ENCODE measurements around the gene NUDT3. TPM values are rescaled to one million over a fixed set of nuclear protein-coding genes. Genes with fewer than 3 reads are reported as not detected.

Gene NUDT3
- total and polyA plus RNA-seq, 9 of the 15 experiments (the other 6 are each of a cell fraction or from before 2014, with no cell fraction given): 5.4 to 81.2 (median 56.4) TPM

DNA sequence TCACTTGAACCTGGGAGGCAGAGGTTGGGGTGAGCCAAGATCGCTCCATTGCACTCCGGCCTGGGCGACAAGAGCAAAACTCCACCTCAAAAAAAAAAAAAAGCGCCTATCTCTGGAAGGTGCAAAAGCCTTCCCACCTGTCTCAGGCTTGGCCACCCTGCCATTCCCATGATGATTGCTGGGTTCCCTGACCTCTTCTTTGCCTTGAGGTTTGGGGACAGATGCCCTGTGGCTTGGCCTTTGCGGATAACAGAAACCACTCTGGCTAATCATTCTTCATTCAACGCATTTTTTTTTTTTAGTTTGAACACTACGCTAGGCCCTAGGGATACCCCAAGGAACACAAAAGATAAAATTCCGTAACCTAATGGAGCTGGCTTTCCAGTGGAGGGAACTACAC is 162.6 kb downstream of the NUDT3 start (continued):
- TF ChIP-seq, protein P1, sequence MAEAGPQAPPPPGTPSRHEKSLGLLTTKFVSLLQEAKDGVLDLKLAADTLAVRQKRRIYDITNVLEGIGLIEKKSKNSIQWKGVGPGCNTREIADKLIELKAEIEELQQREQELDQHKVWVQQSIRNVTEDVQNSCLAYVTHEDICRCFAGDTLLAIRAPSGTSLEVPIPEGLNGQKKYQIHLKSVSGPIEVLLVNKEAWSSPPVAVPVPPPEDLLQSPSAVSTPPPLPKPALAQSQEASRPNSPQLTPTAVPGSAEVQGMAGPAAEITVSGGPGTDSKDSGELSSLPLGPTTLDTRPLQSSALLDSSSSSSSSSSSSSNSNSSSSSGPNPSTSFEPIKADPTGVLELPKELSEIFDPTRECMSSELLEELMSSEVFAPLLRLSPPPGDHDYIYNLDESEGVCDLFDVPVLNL (CRISPR knock-in tag; IDR thresholded peaks at IDR 0.05; ENCODE audit: low read depth): no peak
- TF ChIP-seq BRD4 (IDR thresholded peaks at IDR 0.05) (no peak), POLR2H (tag; IDR thresholded peaks at IDR 0.05; ENCODE audit: low read depth) (no peak), HDAC1 (IDR thresholded peaks at IDR 0.05) (no peak), HDGF (IDR thresholded peaks at IDR 0.05) (no peak), JUN (IDR thresholded peaks at IDR 0.05; ENCODE audit: borderline replicate concordance, low read depth, low read length) (no peak), JUN (CRISPR knock-in tag; IDR thresholded peaks at IDR 0.05; ENCODE audit: borderline replicate concordance) (no peak), RCOR1 (IDR thresholded peaks at IDR 0.05; ENCODE audit: borderline replicate concordance in 1 of 2, low read depth in 2 of 2, low read length in 2 of 2) (no peak)
- TF ChIP-seq, protein P2, sequence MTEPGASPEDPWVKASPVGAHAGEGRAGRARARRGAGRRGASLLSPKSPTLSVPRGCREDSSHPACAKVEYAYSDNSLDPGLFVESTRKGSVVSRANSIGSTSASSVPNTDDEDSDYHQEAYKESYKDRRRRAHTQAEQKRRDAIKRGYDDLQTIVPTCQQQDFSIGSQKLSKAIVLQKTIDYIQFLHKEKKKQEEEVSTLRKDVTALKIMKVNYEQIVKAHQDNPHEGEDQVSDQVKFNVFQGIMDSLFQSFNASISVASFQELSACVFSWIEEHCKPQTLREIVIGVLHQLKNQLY (CRISPR knock-in tag; conservative IDR thresholded peaks at IDR 0.05): no peak
- TF ChIP-seq, protein P3, sequence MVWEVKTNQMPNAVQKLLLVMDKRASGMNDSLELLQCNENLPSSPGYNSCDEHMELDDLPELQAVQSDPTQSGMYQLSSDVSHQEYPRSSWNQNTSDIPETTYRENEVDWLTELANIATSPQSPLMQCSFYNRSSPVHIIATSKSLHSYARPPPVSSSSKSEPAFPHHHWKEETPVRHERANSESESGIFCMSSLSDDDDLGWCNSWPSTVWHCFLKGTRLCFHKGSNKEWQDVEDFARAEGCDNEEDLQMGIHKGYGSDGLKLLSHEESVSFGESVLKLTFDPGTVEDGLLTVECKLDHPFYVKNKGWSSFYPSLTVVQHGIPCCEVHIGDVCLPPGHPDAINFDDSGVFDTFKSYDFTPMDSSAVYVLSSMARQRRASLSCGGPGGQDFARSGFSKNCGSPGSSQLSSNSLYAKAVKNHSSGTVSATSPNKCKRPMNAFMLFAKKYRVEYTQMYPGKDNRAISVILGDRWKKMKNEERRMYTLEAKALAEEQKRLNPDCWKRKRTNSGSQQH (CRISPR knock-in tag; IDR thresholded peaks at IDR 0.05): no peak

Small RNA genes within 50 kb of the gene (microRNA-seq; reads per million reads assigned to microRNA genes)
- gene MIR6835 (ENCODE audit: borderline microRNAs expressed): not detected

Small RNA genes within 50 kb of the gene (small RNA-seq; reads per million reads assigned to genes)
- gene MIR6835: not detected

Other genes with a start within 250 kb of the NUDT3 start
- gene GRM4, start 246.6 kb downstream of the NUDT3 start, total RNA-seq (2014; rRNA removed): 0.18 TPM in 1 of 2 replicates, not detected in the other
- gene GRM4, start 246.6 kb downstream of the NUDT3 start, total RNA-seq (2014; rRNA removed; fragmentation: Illumina TruSeq; extraction: Trizol): not detected in 2 replicates
- gene GRM4, start 246.6 kb downstream of the NUDT3 start, total RNA-seq (2015; rRNA removed; fragmentation: Illumina TruSeq; extraction: Trizol): not detected in 2 replicates
- not detected in 2 replicates for gene GRM4, start 246.6 kb downstream of the NUDT3 start, total RNA-seq (2021)
- not detected in 2 replicates for gene GRM4, start 246.6 kb downstream of the NUDT3 start, polyA plus RNA-seq (2011; rRNA removed)
- not detected in 2 replicates for gene GRM4, start 246.6 kb downstream of the NUDT3 start, polyA plus RNA-seq (2014; fragmentation: Illumina TruSeq; extraction: Trizol)
- gene GRM4, start 246.6 kb downstream of the NUDT3 start, polyA plus RNA-seq (2014; fragmentation: Nextera tagmentation; extraction: Ambion mirVana): not detected
- gene GRM4, start 246.6 kb downstream of the NUDT3 start, polyA plus RNA-seq (2014; rRNA removed): not detected in 2 replicates
- gene HMGA1, start 155.8 kb downstream of the NUDT3 start, total RNA-seq (2014; rRNA removed): 1,004 and 1,256 TPM in 2 replicates
- gene HMGA1, start 155.8 kb downstream of the NUDT3 start, total RNA-seq (2014; rRNA removed; fragmentation: Illumina TruSeq; extraction: Trizol): 270 and 326 TPM in 2 replicates
- gene HMGA1, start 155.8 kb downstream of the NUDT3 start, total RNA-seq (2015; rRNA removed; fragmentation: Illumina TruSeq; extraction: Trizol): 594 and 609 TPM in 2 replicates
- gene HMGA1, start 155.8 kb downstream of the NUDT3 start, total RNA-seq (2021): 1,947 and 1,950 TPM in 2 replicates
- gene HMGA1, start 155.8 kb downstream of the NUDT3 start, polyA plus RNA-seq (2011; rRNA removed): 205 and 451 TPM in 2 replicates
- 1,608 and 1,897 TPM in 2 replicates for gene HMGA1, start 155.8 kb downstream of the NUDT3 start, polyA plus RNA-seq (2014; fragmentation: Illumina TruSeq; extraction: Trizol)
- gene HMGA1, start 155.8 kb downstream of the NUDT3 start, polyA plus RNA-seq (2014; fragmentation: Nextera tagmentation; extraction: Ambion mirVana): 10 to 100 TPM; 27.8 to 58.8 TPM
- 1,026 and 1,125 TPM in 2 replicates for gene HMGA1, start 155.8 kb downstream of the NUDT3 start, polyA plus RNA-seq (2014; rRNA removed)
- gene SMIM29, start 143.7 kb downstream of the NUDT3 start, total RNA-seq (2014; rRNA removed): 31.8 and 42.1 TPM in 2 replicates
- gene SMIM29, start 143.7 kb downstream of the NUDT3 start, total RNA-seq (2014; rRNA removed; fragmentation: Illumina TruSeq; extraction: Trizol): 4.6 and 6.5 TPM in 2 replicates
- gene SMIM29, start 143.7 kb downstream of the NUDT3 start, total RNA-seq (2015; rRNA removed; fragmentation: Illumina TruSeq; extraction: Trizol): 18.2 and 21.9 TPM in 2 replicates
- 30.1 and 35.5 TPM in 2 replicates for gene SMIM29, start 143.7 kb downstream of the NUDT3 start, total RNA-seq (2021)
- gene SMIM29, start 143.7 kb downstream of the NUDT3 start, polyA plus RNA-seq (2011; rRNA removed): 29.1 and 74.4 TPM in 2 replicates
- 20.9 and 39.0 TPM in 2 replicates for gene SMIM29, start 143.7 kb downstream of the NUDT3 start, polyA plus RNA-seq (2014; fragmentation: Illumina TruSeq; extraction: Trizol)
- gene SMIM29, start 143.7 kb downstream of the NUDT3 start, polyA plus RNA-seq (2014; fragmentation: Nextera tagmentation; extraction: Ambion mirVana): 10 to 100 TPM; 13.1 to 13.7 TPM
- gene SMIM29, start 143.7 kb downstream of the NUDT3 start, polyA plus RNA-seq (2014; rRNA removed): 34.9 and 36.7 TPM in 2 replicates
- gene RPS10, start 33.4 kb upstream of the NUDT3 start, total RNA-seq (2014; rRNA removed): 3,907 and 4,273 TPM in 2 replicates
- 2,809 and 3,197 TPM in 2 replicates for gene RPS10, start 33.4 kb upstream of the NUDT3 start, total RNA-seq (2014; rRNA removed; fragmentation: Illumina TruSeq; extraction: Trizol)
- 3,578 and 3,876 TPM in 2 replicates for gene RPS10, start 33.4 kb upstream of the NUDT3 start, total RNA-seq (2015; rRNA removed; fragmentation: Illumina TruSeq; extraction: Trizol)
- gene RPS10, start 33.4 kb upstream of the NUDT3 start, total RNA-seq (2021): 3,062 and 3,200 TPM in 2 replicates
- gene RPS10, start 33.4 kb upstream of the NUDT3 start, polyA plus RNA-seq (2011; rRNA removed): 5,201 and 6,397 TPM in 2 replicates
- 4,753 and 5,213 TPM in 2 replicates for gene RPS10, start 33.4 kb upstream of the NUDT3 start, polyA plus RNA-seq (2014; fragmentation: Illumina TruSeq; extraction: Trizol)
- 1,000 to 10,000 TPM; 2,680 to 3,048 TPM for gene RPS10, start 33.4 kb upstream of the NUDT3 start, polyA plus RNA-seq (2014; fragmentation: Nextera tagmentation; extraction: Ambion mirVana)
- 4,615 and 5,251 TPM in 2 replicates for gene RPS10, start 33.4 kb upstream of the NUDT3 start, polyA plus RNA-seq (2014; rRNA removed)
- gene PACSIN1, start 73.4 kb upstream of the NUDT3 start, total RNA-seq (2014; rRNA removed): 0.41 and 0.45 TPM in 2 replicates
- gene PACSIN1, start 73.4 kb upstream of the NUDT3 start, total RNA-seq (2014; rRNA removed; fragmentation: Illumina TruSeq; extraction: Trizol): 0.10 and 0.29 TPM in 2 replicates
- gene PACSIN1, start 73.4 kb upstream of the NUDT3 start, total RNA-seq (2015; rRNA removed; fragmentation: Illumina TruSeq; extraction: Trizol): 0.22 and 0.23 TPM in 2 replicates
- gene PACSIN1, start 73.4 kb upstream of the NUDT3 start, total RNA-seq (2021): 0.98 and 1.7 TPM in 2 replicates
- 1.1 and 1.4 TPM in 2 replicates for gene PACSIN1, start 73.4 kb upstream of the NUDT3 start, polyA plus RNA-seq (2011; rRNA removed)
- 0.79 and 1.4 TPM in 2 replicates for gene PACSIN1, start 73.4 kb upstream of the NUDT3 start, polyA plus RNA-seq (2014; fragmentation: Illumina TruSeq; extraction: Trizol)
- gene PACSIN1, start 73.4 kb upstream of the NUDT3 start, polyA plus RNA-seq (2014; fragmentation: Nextera tagmentation; extraction: Ambion mirVana): under 1 TPM; 0.01 to 0.03 TPM
- 0.98 and 1.2 TPM in 2 replicates for gene PACSIN1, start 73.4 kb upstream of the NUDT3 start, polyA plus RNA-seq (2014; rRNA removed)
- 0.08 TPM in 1 of 2 replicates, not detected in the other for gene SPDEF, start 163.7 kb upstream of the NUDT3 start, total RNA-seq (2014; rRNA removed)
- gene SPDEF, start 163.7 kb upstream of the NUDT3 start, total RNA-seq (2014; rRNA removed; fragmentation: Illumina TruSeq; extraction: Trizol): not detected in 2 replicates
- 0.11 and 0.15 TPM in 2 replicates for gene SPDEF, start 163.7 kb upstream of the NUDT3 start, total RNA-seq (2015; rRNA removed; fragmentation: Illumina TruSeq; extraction: Trizol)
- 0.11 and 0.16 TPM in 2 replicates for gene SPDEF, start 163.7 kb upstream of the NUDT3 start, total RNA-seq (2021)
- gene SPDEF, start 163.7 kb upstream of the NUDT3 start, polyA plus RNA-seq (2011; rRNA removed): 0.04 and 0.08 TPM in 2 replicates
- gene SPDEF, start 163.7 kb upstream of the NUDT3 start, polyA plus RNA-seq (2014; fragmentation: Illumina TruSeq; extraction: Trizol): 0.10 TPM in 1 of 2 replicates, not detected in the other
- gene SPDEF, start 163.7 kb upstream of the NUDT3 start, polyA plus RNA-seq (2014; fragmentation: Nextera tagmentation; extraction: Ambion mirVana): not detected
- 0.08 and 0.12 TPM in 2 replicates for gene SPDEF, start 163.7 kb upstream of the NUDT3 start, polyA plus RNA-seq (2014; rRNA removed)